GM12872 (cell line): ENCODE measurements around the gene WHRN.

ENCODE experiments used
- TF ChIP-seq, protein P1 (sequence below): IDR thresholded peaks from 3 replicates; pipeline ENCODE4 v1.5.1; 2011; ENCODE audit warnings: low read depth, mild to moderate bottlenecking, low read length, moderate library complexity; ENCODE audit not compliant: insufficient read depth

WHRN gene

DNA sequence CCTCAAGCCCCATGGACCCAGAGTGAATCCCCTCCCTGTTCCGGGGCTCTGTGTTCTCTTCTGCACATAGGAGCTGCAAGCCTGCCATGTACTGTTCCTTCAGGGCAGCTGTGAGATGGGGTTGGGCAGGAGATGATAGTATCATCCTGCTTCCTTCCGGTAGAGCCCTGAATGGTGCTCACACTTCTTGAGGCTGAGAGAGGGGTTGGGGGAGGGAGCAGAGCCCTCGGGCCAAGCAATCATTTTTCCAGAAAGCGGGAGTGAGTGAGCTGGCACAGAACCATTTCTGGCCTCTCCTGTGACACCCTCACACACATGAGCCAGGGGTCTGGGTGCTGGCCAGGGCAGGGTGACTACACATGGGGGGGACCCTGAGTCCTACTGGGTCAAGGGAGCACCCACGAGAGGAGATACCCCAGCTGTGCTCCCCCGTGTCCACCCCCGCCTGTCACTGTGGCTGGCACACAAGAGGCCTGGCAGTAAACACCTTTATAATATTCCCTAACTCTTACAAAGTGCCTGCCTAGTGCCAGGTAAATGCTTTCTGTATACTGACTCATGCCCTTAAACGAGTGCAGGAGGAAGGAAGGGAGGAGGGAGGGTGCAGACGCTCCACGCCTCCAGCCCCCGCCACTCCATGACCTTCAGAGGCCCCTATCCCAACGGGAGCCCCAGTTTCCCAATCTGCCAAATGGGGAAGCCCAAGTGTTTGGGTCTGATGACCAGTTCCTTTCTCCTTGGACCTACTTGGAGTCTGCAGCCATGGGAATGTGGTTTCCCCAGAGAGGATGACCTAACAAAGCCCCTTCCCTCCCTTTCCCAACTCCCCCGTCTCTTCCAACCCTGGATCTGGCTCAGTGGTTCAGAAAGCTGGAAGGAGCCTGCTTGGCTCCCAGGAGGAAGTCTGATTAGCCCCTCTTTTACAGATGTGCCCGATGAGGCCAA is 133.0 kb downstream of the WHRN start:
- TF ChIP-seq, protein P1, sequence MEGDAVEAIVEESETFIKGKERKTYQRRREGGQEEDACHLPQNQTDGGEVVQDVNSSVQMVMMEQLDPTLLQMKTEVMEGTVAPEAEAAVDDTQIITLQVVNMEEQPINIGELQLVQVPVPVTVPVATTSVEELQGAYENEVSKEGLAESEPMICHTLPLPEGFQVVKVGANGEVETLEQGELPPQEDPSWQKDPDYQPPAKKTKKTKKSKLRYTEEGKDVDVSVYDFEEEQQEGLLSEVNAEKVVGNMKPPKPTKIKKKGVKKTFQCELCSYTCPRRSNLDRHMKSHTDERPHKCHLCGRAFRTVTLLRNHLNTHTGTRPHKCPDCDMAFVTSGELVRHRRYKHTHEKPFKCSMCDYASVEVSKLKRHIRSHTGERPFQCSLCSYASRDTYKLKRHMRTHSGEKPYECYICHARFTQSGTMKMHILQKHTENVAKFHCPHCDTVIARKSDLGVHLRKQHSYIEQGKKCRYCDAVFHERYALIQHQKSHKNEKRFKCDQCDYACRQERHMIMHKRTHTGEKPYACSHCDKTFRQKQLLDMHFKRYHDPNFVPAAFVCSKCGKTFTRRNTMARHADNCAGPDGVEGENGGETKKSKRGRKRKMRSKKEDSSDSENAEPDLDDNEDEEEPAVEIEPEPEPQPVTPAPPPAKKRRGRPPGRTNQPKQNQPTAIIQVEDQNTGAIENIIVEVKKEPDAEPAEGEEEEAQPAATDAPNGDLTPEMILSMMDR: no peak

DNA sequence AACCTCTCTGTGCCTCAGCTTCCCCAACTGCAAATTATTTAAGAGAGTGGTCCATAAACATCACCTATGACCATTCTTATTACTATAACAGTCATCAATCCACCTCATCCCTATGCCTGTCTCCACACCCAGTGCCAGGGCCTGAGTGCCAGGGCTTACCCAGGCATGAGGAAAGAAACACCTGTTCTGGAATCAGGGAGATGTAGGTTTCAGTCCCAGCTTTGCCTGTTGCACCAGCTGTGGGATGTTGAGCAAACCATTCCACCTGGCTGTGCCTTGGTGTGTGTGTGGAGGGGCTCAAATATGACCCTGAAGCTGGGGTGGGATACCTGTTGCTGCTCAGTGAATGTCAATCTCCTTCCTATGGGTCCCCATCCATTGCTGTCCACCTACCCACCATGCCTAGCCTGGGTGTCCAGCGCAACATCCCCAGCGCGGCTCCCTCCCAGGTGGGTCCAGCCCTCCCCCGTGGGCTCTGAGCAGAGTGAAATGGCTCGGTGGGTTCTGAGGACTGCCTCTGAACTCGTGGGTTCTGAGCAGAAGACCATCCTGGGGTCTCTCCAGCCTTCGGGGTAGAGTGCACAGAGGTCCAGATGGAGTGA is 133.8 kb downstream of the WHRN start:
- TF ChIP-seq, protein P1: no peak

DNA sequence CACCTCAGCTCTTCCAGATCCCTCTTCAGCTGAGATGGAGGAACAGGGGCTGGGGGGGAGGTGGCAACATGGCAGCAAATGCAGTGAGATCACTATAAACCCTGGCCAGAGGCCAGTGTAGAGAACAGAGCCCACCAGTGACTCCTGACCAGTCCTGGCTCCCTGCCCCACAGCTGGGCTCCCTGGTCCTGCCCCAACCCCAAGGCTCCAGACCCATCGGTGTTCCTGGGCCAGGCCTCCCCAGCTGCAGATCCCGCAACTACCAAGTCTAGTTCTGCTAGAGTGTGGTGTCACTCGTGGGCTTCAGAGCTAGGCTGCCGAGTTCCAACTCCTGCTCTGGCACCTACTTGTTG is 134.3 kb downstream of the WHRN start:
- TF ChIP-seq, protein P1: no peak

DNA sequence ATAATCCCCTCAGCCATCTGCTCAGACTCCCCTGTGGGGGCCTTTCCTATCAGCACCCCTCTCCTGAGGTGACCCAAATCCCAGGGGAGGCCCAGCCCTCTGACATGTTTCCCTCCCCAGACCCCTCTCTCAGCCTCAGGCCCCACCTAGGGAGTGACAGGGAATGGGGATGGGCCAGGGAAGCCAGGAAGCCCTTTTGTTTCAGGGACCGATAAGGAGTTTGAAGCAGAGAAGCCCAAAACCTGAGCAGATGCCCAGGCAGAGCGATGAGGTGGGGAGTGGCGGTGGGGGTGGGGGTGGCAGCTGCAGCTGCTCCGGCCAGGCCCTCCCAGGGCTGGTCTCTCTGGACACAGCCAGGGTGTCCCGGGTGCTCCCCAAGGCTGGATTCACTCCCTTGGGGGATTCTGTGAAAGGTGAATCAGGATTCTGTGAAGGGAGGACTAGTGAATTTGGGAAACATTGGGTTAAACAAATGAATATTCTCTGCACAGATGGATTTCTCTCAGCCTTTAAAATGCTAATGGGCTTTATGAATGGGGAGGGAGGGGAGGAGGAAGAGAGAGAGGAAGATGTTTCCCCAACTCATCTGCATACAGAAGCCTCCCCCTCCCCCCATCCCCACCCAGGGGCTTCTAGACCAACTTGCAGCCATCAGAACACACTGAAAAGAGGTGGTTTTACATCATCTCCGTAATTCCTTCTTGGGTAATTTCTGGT is 134.9 kb downstream of the WHRN start:
- TF ChIP-seq, protein P1: no peak

DNA sequence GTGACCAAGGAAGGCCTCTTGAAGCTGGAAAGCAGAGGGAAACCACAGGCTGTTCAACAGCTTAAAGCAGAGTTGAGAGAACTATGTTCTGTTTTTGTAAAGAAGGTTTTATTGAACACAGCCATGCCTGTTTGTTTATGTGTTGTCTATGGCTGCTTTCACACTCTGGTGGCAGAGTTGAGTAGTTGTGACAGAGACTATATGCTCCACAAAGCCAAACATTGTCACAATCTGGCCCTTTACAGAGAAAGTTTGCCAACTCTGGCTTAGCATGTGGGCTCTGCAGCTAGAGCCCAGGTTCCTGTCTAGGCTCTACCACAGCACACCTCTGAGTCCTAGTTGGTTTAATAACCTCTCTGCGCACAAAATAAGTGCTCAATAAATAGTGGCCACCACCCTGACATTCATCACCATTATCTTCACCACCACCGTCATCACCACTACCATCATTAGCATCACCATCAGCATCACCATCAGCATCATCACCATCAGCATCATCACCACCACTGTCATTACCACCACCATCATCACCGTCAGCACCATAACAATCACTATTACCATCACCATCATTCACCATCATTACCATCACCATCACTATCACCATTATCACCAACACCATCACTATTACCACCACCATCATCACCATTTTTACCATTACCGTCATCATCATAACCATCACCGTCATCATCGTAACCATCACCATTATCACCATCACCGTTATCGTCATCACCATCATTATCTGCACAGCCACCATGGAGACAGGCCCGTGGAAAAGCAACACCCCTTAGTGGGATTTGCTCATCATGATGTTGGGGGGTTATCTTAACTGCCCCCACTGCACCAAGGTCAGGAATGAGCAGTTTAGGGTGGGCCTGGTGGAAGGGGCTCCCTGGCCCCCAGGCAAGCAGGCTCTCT is 135.8 kb downstream of the WHRN start:
- TF ChIP-seq, protein P1: no peak

DNA sequence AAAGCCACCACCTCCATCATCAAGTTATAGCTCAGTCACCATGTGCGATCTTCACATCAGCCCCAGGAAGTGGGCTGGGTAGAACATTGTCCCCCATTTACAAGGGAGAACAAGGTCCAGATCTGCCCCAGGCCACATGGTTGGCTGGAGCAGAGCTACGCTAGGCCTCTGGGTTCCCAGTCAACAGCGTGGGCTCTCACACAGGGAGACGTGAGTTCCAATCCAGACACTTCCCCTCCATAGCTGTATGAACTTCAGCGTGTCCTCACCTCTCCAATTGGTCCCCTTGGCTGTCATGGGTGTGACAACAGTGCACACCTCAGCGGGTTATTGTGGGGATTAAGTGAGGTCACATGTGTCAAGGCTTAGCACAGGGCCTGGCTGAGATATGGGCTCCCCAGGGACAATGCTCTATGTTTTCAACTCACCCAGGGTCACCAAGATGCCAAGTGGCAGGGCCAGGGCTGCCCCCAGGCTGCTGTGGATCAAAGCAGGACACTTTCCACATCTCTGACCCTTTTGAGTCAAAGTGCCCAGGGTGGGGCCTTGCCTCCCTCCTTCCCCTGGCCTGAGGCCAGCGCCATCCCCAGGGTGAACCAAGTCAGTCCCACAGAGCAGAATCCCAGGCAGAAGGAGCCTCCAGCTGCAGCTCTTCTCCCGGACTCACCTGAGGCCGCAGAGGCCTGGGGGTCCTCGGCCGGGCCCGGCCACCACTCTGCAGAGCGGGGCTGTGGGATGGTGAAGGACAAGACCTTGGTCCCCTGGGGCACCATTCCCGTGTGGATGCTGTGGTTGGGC is 137.3 kb downstream of the WHRN start:
- TF ChIP-seq, protein P1: no peak
